Neural crest cell (in vitro differentiated cells): Measurements from ENCODE around the gene CYB561D2. TPM values are rescaled to one million over a fixed set of nuclear protein-coding genes. Genes with fewer than 3 reads are reported as not detected.
A peak's percentile ranks its signal among the peaks of the same experiment; 100 is the strongest.

ENCODE experiments used
- DNase-seq: peaks from one replicate; pipeline ENCODE4 v3.0.0; 2021; ENCODE audit warnings: low read depth, mixed read lengths, low spot score
- H3K27ac Mint-ChIP-seq: one replicate; pipeline ENCODE4 v1.8.0; 2021; ENCODE audit warnings: mild to moderate bottlenecking, mixed read lengths; ENCODE audit not compliant: unreplicated experiment
- H3K27me3 Mint-ChIP-seq: 2 replicates; pipeline ENCODE4 v1.8.0; 2021; ENCODE audit warnings: low read depth, mild to moderate bottlenecking, mixed read lengths
- H3K36me3 Mint-ChIP-seq: 2 replicates; pipeline ENCODE4 v1.8.0; 2021; ENCODE audit warnings: low read depth, mild to moderate bottlenecking, mixed read lengths
- H3K4me1 Mint-ChIP-seq: 2 replicates; pipeline ENCODE4 v1.8.0; 2021; ENCODE audit warnings: mixed read lengths
- H3K4me3 Mint-ChIP-seq: one replicate; pipeline ENCODE4 v1.8.0; 2021; ENCODE audit warnings: mild to moderate bottlenecking, mixed read lengths
- H3K9me3 Mint-ChIP-seq: 2 replicates; pipeline ENCODE4 v1.8.0; 2021; ENCODE audit warnings: mixed read lengths
- CTCF ChIP-seq: fragments of 200-600 bp; sonication (generic); conservative IDR thresholded peaks from 2 replicates; pipeline ENCODE4 v1.5.0; 2021; ENCODE audit warnings: antibody characterized with exemption, mild to moderate bottlenecking
- total RNA-seq: library from RNA; stranded (reverse); gene quantifications from 2 replicates; pipeline ENCODE4 v1.2.1, GENCODE V29; 2021

The CYB561D2 gene
- total RNA-seq, 1 donor from 2014 or later, result 11.7 TPM

GRCh38 chr3:50341537-50341936 is 9.1 kb upstream of the CYB561D2 start:
- Mint-ChIP-seq H3K27ac (no peak overlapping the region), H3K9me3 (no peaks in the 10 kb centered on the region), H3K4me1 (peaks cover 29% of the 10 kb centered on the region), H3K27me3 (peaks cover 54% of the 10 kb centered on the region), H3K36me3 (no peaks in the 10 kb centered on the region), H3K4me3 (peak overlapping the region; percentile 49)
- no peak for DNase-seq
- TF ChIP-seq CTCF, result no peak

- DNase-seq, result no peak
- no peak overlapping the region for H3K27ac Mint-ChIP-seq
- no peak overlapping the region for H3K4me3 Mint-ChIP-seq
- peaks cover 54% of the 10 kb centered on the region for H3K27me3 Mint-ChIP-seq
- H3K9me3 Mint-ChIP-seq, result no peaks in the 10 kb centered on the region
- TF ChIP-seq CTCF, result no peak
- H3K36me3 Mint-ChIP-seq, result no peaks in the 10 kb centered on the region
- peaks cover 27% of the 10 kb centered on the region for H3K4me1 Mint-ChIP-seq
These were observed 8.5 kb upstream of the CYB561D2 start for GRCh38 chr3:50341996-50342650.

GRCh38 chr3:50342813-50343633 is 7.6 kb upstream of the CYB561D2 start:
- H3K27me3 Mint-ChIP-seq, result peaks cover 49% of the 10 kb centered on the region
- H3K9me3 Mint-ChIP-seq, result no peaks in the 10 kb centered on the region
- no peak for TF ChIP-seq CTCF
- H3K27ac Mint-ChIP-seq, result no peak overlapping the region
- peaks cover 28% of the 10 kb centered on the region for H3K4me1 Mint-ChIP-seq
- H3K36me3 Mint-ChIP-seq, result no peaks in the 10 kb centered on the region
- no peak for DNase-seq
- H3K4me3 Mint-ChIP-seq, result peak overlapping the region; percentile 43

GRCh38 chr3:50345008-50345407 is 5.7 kb upstream of the CYB561D2 start:
- no peak for TF ChIP-seq CTCF
- H3K9me3 Mint-ChIP-seq, result no peaks in the 10 kb centered on the region
- no peak overlapping the region for H3K27ac Mint-ChIP-seq
- peaks cover 18% of the 10 kb centered on the region for H3K4me1 Mint-ChIP-seq
- peak overlapping the region; percentile 86 for H3K4me3 Mint-ChIP-seq
- peaks cover 37% of the 10 kb centered on the region for H3K27me3 Mint-ChIP-seq
- no peaks in the 10 kb centered on the region for H3K36me3 Mint-ChIP-seq
- DNase-seq, result no peak

GRCh38 chr3:50345586-50346234 is 5.0 kb upstream of the CYB561D2 start, which contains the start of gene ZMYND10:
ZMYND10 (minus strand) TSS chr3:50345732; CDS start chr3:50345579, 153 bp downstream.
- H3K4me1 Mint-ChIP-seq, result peaks cover 25% of the 10 kb centered on the region

More at GRCh38 chr3:50345586-50346234, 5.0 kb upstream of the CYB561D2 start, which contains the start of gene ZMYND10:
- no peak for TF ChIP-seq CTCF
- Mint-ChIP-seq H3K27me3 (peaks cover 35% of the 10 kb centered on the region), H3K36me3 (no peaks in the 10 kb centered on the region), H3K9me3 (no peaks in the 10 kb centered on the region), H3K4me3 (peak within 1 kb of the TSS; percentile 86), H3K27ac (no peak within 1 kb of the TSS)
- DNase-seq, result peak; percentile 63
